CD4-positive, alpha-beta T cell treated with Interleukin-12 subunit alpha and Interleukin-12 subunit beta, for 1 hour (primary cell): ENCODE data around the gene RGS5.
"Not testable (repeated sequence)": the region's sequence is repeated elsewhere in the genome, so short reads cannot be mapped to it uniquely, and the experiment has no call there.

ENCODE experiments used
- DNase-seq: peaks from one replicate; pipeline ENCODE4 v3.0.0-alpha.2; 2020

The RGS5 gene

GRCh38 chr1:163202833-163203451 lies at the start of gene RGS5:
TSS of gene RGS5 (minus strand) at chr1:163202916. CDS start at chr1:163202835, 81 bp downstream.
- DNase-seq, result no peak

GRCh38 chr1:163250382-163250974 lies 47.8 kb upstream of the RGS5 start:
- DNase-seq, result no peak

- DNase-seq, result no peak
These were observed 45.3 kb upstream of the RGS5 start for GRCh38 chr1:163248064-163248463.

DNA sequence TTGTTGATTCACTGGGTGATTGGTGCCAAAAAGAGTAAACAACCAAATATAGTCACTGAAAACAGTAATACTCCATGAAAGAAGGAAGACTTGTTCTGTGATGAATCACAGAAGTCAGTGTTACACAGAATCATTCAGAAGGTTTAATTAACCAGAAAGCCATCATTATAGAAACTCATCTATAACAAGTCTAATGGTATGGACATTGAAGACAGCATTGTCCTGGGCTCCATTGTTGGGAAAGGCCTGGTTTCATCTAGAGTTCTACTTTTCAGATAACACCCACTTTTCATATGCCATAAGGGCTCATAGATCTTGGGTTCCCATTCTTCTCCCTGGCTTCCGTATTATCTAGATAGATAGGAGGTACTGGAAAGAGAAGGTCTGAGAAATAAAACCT lies 41.9 kb upstream of the RGS5 start:
- not testable (repeated sequence) for DNase-seq

DNA sequence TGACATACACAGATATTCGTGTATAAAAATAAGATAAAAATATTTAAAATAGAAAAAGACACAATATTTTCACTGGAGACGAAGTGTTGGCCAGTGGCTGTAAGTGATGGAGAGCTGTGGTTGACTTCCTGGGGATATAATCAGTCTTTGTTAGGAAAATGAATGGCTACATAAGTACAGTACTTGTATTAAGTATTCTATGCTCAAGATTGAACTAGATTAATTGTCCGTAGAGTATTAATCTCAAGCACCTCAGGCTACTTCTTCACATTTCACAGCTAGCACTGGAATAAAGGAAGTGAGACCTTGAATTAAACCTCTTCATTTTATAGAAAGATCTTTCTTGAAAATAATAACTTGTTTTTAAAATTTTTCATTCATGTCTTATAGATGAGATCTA lies 39.0 kb upstream of the RGS5 start:
- no peak for DNase-seq

- DNase-seq, result no peak
These were observed 38.0 kb upstream of the RGS5 start for GRCh38 chr1:163240705-163241104.

DNA sequence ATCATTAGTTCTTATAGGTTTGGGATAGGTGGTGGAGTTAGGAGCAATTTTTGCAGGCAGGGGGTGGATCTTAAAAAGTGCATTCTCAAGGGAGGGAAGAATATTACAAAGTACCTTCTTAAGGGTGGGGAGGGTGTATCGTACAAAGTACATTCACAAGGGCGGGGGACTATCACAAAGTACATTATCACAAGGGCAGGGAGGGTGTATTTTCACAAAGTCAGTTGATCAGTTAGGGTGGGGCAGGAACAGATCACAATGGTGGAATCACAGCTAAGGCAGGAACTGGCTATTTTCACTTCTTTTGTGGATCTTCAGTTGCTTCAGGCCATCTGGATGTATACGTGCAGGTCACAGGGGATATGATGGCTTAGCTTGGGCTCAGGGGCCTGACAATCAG lies 30.9 kb upstream of the RGS5 start:
- DNase-seq, result not testable (repeated sequence)

- DNase-seq, result no peak
These were observed 28.7 kb upstream of the RGS5 start for GRCh38 chr1:163231385-163231784.

- DNase-seq, result no peak
These were observed 28.1 kb upstream of the RGS5 start for GRCh38 chr1:163230827-163231226.

- not testable (repeated sequence) for DNase-seq
These were observed 25.6 kb upstream of the RGS5 start for GRCh38 chr1:163228271-163228670.

GRCh38 chr1:163227126-163227525 lies 24.4 kb upstream of the RGS5 start:
- DNase-seq, result no peak

DNA sequence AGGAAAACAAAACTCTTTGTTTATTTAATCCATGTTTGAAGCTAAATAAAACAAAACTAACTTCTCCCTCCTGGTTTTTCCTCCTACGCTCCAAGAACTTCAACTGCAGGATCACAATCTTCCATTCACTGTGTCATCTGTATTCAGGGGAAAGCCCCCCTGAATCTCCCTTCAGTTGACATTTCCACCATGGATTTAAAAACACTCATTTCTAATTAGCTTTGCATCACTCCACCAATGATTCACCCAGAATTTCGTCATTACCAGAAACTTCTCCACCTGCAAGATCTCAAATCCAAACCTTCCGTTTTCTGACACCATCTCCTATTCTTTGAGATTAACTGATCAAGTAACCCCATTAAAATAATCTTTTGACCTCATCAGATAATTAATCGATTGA lies 10.9 kb upstream of the RGS5 start:
- DNase-seq, result no peak

DNA sequence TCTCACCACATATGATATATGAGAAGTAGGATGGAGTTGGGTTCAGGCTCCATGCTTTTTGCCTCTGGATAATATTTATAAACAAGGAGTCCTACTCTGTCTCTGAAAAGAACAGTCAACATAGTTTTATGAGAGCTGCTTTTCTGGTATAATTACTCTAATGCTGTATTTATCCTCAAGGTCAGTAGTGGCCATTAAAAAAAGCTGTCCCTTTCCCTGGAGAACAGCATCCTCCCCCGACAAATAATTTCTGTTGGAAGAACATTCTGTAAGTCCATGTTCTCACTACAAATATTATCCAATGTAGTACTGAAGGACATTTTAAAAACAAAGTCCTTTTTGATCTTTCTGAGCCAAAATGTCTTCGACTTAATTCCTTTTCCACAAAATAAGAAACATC lies 9.0 kb upstream of the RGS5 start:
- DNase-seq, result no peak

- DNase-seq, result no peak
These were observed 2.8 kb upstream of the RGS5 start for GRCh38 chr1:163205513-163205912.

DNA sequence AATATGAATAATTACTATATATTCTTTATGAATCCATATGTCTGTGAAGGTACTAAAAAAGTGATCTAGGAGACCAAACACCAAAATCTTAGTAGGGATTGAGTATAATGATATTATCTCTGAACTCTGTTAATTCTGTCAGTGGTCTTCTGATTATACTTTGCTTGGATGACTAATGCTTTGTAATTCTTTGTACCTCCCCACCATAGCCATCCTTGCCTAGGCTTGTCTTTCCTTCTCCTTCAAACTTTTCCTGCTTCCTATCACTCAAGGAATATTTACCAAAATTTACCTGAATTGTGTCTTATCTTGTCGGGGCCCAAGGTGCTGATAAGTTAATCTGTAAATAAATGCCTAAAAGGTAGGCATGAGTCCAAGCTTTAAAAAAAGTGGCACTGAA lies 845 bp upstream of the RGS5 start:
- DNase-seq, result no peak

DNA sequence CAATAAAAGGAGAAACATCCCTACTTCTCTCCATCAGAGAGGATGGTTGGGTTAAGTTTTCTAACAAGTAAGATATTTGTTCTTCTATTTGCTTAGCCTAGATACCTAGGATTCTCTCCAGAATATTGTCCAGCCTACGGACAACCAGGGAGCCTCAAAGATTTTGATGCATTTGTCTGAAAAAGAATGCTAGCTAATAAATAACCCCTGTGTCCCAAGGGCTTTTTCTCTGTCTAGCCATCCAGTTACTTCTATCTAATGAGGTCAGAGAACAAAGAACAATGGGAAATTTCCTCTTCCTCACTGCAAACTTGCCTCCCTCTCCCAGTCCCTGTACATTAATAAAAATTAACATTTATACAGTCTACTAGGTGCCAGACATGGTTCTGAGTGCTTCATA lies 810 bp downstream of the RGS5 start:
- DNase-seq, result no peak

- DNase-seq, result no peak
These were observed 5.7 kb downstream of the RGS5 start for GRCh38 chr1:163197022-163197421.

DNA sequence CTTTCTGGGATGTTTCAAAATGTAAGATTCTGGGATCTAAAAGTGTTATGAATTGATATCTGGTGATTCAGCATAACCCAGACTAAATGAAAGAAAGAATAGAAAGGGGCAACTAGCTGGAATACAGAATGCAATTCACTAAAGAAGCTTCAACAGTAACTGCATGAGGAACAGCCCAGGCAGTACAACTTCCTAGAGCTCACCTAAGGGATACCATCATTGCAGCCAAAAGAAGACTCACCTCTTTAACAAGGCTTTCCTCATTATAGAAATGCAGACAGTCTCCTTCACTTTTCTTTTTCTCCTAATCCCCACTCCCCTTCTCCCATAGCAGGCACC lies 6.3 kb downstream of the RGS5 start:
- DNase-seq, result no peak

DNA sequence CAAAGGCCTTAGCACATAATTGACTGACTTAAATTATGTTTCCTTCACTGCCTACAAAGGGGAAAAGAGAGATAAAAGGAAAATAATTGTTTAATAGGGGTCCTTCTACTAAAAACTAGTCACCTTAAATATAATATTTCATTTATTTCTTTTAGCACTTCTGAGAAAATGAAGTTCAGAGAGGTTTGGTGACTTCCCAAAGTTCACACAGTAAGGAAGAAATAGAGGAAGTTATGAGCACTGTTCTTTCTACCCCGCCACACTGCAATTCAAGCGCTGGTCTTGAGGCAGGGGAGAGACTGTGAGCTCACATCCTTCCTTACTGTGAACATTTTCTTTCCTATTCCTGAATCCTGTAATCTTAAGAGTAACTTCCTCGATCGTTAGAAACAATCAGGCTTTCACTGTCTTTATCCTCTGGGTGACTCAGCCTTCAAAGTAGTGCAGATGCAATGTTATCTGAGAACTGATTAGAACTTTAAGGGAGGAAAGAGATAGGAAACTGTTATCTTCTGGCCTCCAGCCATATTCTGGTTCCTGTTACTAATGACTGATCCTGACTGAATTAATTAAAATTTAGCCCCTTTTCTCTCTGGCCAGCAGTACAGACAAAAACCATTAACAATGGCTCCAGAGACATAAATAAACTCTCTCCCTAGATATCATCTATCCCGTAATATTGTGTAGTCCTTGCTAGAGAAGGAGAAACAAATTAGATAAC lies 6.8 kb downstream of the RGS5 start:
- DNase-seq, result no peak

DNA sequence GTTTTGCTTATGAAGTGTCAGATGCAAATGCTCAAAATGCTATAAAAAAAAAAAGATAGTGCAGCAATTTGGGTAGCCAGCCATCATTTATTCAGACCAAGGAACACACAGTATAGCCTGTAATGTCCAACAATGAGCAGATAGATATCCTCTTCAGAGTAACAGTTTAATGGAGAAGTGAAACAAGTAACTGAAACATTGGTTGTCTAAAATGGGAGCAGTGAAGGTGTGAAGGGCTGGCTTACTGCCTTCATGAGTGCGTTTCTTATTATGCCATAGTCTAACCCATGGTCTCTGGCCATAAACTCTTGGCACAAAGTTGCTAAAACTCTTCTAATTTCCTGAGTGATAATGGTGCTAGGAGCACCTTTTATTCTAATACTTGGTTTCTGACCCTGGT lies 11.4 kb downstream of the RGS5 start:
- no peak for DNase-seq

DNA sequence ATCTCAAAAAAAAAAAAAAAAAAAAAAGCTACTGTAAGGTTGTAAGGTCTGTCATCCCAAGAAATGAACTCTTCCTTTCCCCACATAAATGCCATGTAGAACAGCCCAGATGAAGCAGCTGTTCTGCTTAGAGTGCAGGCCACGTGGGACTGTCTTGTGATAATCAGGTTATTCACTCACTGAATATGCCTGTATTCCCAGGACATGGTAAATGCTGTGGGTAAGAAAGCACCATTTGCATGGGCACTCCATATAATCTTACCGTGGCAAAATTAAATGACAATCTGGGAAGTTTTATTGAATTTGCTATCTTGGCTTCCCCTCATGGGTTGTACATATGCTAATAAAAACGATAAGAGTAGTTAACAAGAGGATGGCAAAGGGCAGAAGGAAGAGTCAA lies 13.8 kb downstream of the RGS5 start:
- DNase-seq, result no peak

DNA sequence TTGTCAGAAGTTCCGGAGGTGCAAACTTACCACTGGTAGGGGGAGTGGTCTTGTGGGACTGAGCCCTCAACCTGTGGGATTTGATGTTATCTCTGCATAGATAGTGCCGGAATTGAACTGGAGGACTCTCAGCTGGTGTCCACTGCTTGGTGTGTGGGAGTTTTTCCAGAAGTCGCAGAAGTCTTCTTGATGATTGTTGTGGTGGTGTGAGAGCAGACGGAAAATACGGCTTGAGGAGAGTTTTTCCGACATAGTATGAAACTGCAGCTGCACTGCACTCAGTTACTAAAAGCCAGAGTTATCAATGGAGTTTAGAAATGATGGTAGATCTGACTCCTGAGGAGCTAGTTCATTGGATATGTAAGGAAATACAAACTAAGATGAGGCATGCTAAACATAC lies 14.9 kb downstream of the RGS5 start:
- no peak for DNase-seq

GRCh38 chr1:163186862-163187261 lies 15.9 kb downstream of the RGS5 start:
- DNase-seq, result no peak

DNA sequence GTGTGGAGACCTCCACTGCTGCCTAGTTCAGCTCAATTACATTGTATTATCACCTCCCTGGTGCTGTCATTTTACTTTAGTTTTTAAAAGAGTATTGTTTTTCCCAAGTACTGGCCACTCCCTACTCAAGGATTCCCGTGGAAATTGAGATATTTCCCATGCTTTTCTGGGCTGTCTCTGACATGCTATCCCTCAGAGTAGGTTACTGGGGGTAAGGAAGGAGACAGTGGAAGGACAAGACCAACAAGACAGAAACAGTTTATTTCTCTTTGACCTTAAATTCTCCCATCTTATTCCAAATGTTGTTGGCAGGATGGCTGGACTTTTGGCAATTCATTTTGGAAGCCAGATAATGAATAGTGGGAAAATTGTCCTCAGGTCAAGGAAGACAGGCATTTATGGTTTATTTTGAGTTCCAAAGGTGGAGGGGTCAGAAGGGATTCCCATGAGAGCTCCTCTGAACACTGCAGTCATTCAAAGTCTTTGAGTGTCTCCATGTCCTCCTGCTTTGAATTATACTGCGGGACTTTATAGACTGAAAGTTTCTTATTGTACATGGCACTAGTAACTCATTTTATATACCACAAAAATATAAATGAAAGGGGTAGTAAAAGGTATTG lies 20.3 kb downstream of the RGS5 start:
- no peak for DNase-seq
